Mesendoderm (in vitro differentiated cells): Measurements from ENCODE around the gene CLDN9.
A peak's percentile ranks its signal among the peaks of the same experiment; 100 is the strongest.

Experiments used
- DNase-seq: peaks from one replicate; pipeline ENCODE4 v3.0.0; 2013
- H2AK5ac ChIP-seq: 2 replicates; pipeline ENCODE4 v1.6.1; 2013; ENCODE audit warnings: low read length, inconsistent platforms
- H2BK120ac ChIP-seq: 2 replicates; pipeline ENCODE4 v1.6.1; 2013; ENCODE audit warnings: low read depth, mild to moderate bottlenecking, low read length, moderate library complexity, mixed read lengths
- H2BK15ac ChIP-seq: replicated peaks from 2 replicates; pipeline ENCODE4 v1.6.1; 2013; ENCODE audit warnings: low read depth, mild to moderate bottlenecking, moderate library complexity
- H2BK5ac ChIP-seq: 2 replicates; pipeline ENCODE4 v1.6.1; 2013; ENCODE audit warnings: low read length, inconsistent platforms
- H3K18ac ChIP-seq: 2 replicates; pipeline ENCODE4 v1.6.1; 2013; ENCODE audit warnings: mild to moderate bottlenecking, low read length, mixed read lengths
- H3K23ac ChIP-seq: one replicate; pipeline ENCODE4 v1.6.1; 2013; ENCODE audit warnings: low read length
- H3K27ac ChIP-seq: 2 replicates; pipeline ENCODE4 v1.5.1; 2013; ENCODE audit warnings: low read depth, mild to moderate bottlenecking, inconsistent platforms, low read length, moderate library complexity
- H3K27me3 ChIP-seq: 2 replicates; pipeline ENCODE4 v1.6.1; 2013; ENCODE audit warnings: low read length, control low read depth, mild to moderate bottlenecking, inconsistent platforms; ENCODE audit not compliant: insufficient read depth, poor library complexity
- H3K36me3 ChIP-seq: 2 replicates; pipeline ENCODE4 v1.6.1; 2013; ENCODE audit warnings: low read length, inconsistent platforms; ENCODE audit not compliant: control insufficient read depth, insufficient read depth
- H3K4ac ChIP-seq: one replicate; pipeline ENCODE4 v1.6.1; 2013; ENCODE audit warnings: low read depth, mild to moderate bottlenecking, low read length, moderate library complexity
- H3K4me1 ChIP-seq: 2 replicates; pipeline ENCODE4 v1.6.1; 2013; ENCODE audit warnings: low read depth, low read length, inconsistent platforms; ENCODE audit not compliant: control insufficient read depth
- H3K4me2 ChIP-seq: 2 replicates; pipeline ENCODE4 v1.6.1; 2013; ENCODE audit warnings: low read length
- H3K4me3 ChIP-seq: 2 replicates; pipeline ENCODE4 v1.5.1; 2013; ENCODE audit warnings: mild to moderate bottlenecking, low read length
- H3K56ac ChIP-seq: one replicate; pipeline ENCODE4 v1.6.1; 2013; ENCODE audit warnings: low read length
- H3K79me1 ChIP-seq: 2 replicates; pipeline ENCODE4 v1.6.1; 2013; ENCODE audit warnings: low read length, inconsistent platforms
- H3K79me2 ChIP-seq: 2 replicates; pipeline ENCODE4 v1.6.1; 2013; ENCODE audit warnings: mild to moderate bottlenecking, low read length; ENCODE audit not compliant: control insufficient read depth, insufficient read depth
- H3K9ac ChIP-seq: 2 replicates; pipeline ENCODE4 v1.6.1; 2013; ENCODE audit warnings: low read length, inconsistent platforms
- H4K5ac ChIP-seq: one replicate; pipeline ENCODE4 v1.6.1; 2013; ENCODE audit warnings: low read length
- H4K8ac ChIP-seq: one replicate; pipeline ENCODE4 v1.6.1; 2013; ENCODE audit warnings: low read depth, mild to moderate bottlenecking, control low read depth, low read length, moderate library complexity
- WGBS: extraction: QIAGEN DNeasy Blood & Tissue Kit; methylation state at CpG from one replicate; pipeline ENCODE4 v1.1.7; 2013; ENCODE audit warnings: low lambda C conversion rate, missing lambda C conversion rate; ENCODE audit not compliant: insufficient coverage; ENCODE audit errors: extremely low coverage; 5-methylcytosine and 5-hydroxymethylcytosine counted together

Gene CLDN9

DNA sequence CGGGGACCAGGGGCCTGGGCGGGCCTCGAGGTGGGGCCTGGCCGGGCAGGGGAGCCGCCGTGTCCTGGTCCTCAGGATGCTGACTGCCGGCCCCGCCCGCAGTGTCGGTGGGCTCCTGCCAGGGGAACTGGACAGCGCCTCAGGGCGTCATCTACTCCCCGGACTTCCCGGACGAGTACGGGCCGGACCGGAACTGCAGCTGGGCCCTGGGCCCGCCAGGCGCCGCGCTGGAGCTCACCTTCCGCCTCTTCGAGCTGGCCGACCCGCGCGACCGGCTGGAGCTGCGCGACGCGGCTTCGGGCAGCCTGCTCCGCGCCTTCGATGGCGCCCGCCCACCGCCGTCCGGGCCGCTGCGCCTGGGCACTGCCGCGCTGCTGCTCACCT is 45.9 kb upstream of the CLDN9 start:
- Histone ChIP-seq H4K5ac (no peak overlapping the region), H3K79me1 (peaks cover 4% of the 10 kb centered on the region), H3K4me1 (no peaks in the 10 kb centered on the region), H3K18ac (no peak overlapping the region), H3K4ac (no peak overlapping the region), H2BK120ac (no peak overlapping the region), H3K36me3 (no peaks in the 10 kb centered on the region), H3K56ac (no peak overlapping the region), H3K4me2 (no peak overlapping the region), H3K27ac (no peak overlapping the region), H2BK5ac (no peak overlapping the region), H3K27me3 (no peaks in the 10 kb centered on the region), H3K23ac (no peak overlapping the region), H3K79me2 (peaks cover 4% of the 10 kb centered on the region), H4K8ac (no peak overlapping the region), H2BK15ac (no peak overlapping the region), H3K4me3 (no peak overlapping the region), H2AK5ac (no peak overlapping the region), H3K9ac (no peak overlapping the region)
- DNase-seq = no peak
- no CpG with 5 or more reads among the region's 46 CpGs for WGBS

DNA sequence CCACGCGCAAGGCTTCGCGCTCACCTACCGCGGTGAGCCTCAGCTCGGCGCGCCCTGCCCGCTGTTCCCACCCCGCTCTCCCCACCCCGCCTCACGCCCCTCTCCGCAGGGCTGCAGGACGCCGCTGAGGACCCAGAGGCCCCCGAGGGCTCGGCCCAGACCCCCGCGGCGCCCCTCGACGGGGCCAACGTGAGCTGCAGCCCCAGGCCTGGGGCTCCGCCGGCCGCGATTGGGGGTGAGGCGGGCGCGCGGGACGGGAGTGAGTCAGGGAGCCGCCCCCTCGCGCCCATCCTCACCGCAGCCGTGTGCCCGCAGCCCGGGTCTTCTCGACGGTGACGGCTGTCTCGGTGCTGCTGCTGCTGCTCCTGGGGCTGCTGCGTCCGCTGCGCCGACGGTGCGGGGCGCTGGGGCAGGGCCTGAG is 45.5 kb upstream of the CLDN9 start:
- no peak overlapping the region for H3K9ac ChIP-seq
- H3K4me3 ChIP-seq = no peak overlapping the region
- no peaks in the 10 kb centered on the region for H3K4me1 ChIP-seq
- H3K27me3 ChIP-seq = no peaks in the 10 kb centered on the region
- H4K8ac ChIP-seq = no peak overlapping the region
- H3K56ac ChIP-seq = no peak overlapping the region
- DNase-seq = no peak
- no peak overlapping the region for H3K4me2 ChIP-seq
- H3K79me1 ChIP-seq = peaks cover 4% of the 10 kb centered on the region
- WGBS = no CpG with 5 or more reads among the region's 51 CpGs
- H2AK5ac ChIP-seq = no peak overlapping the region
- H3K36me3 ChIP-seq = peaks cover 2% of the 10 kb centered on the region
- no peak overlapping the region for H4K5ac ChIP-seq
- no peak overlapping the region for H3K23ac ChIP-seq
- H3K79me2 ChIP-seq = peaks cover 4% of the 10 kb centered on the region
- H2BK5ac ChIP-seq = no peak overlapping the region
- no peak overlapping the region for H3K18ac ChIP-seq
- no peak overlapping the region for H3K27ac ChIP-seq
- H2BK15ac ChIP-seq = no peak overlapping the region
- no peak overlapping the region for H3K4ac ChIP-seq
- H2BK120ac ChIP-seq = no peak overlapping the region

DNA sequence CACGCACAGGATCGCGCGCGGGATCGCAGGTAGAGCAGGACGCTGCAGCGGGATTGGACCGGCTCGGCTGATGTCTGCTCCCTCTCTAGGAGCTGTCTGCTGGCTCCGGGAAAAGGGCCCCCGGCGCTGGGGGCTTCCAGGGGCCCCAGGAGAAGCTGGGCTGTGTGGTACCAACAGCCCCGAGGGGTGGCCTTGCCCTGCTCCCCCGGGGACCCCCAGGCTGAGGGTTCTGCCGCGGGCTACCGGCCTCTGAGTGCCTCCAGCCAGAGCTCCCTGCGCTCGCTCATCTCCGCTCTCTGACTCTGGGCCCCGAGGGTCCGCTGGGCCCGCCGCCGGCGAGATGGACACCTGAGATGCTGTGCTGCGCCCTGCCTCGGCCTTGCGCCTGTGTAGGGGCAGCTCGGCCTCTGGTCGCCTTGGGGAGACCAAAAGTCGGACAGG is 45.0 kb upstream of the CLDN9 start:
- Histone ChIP-seq H3K27me3 (no peaks in the 10 kb centered on the region), H3K4ac (no peak overlapping the region), H4K5ac (no peak overlapping the region), H3K79me2 (peaks cover 4% of the 10 kb centered on the region), H3K4me1 (no peaks in the 10 kb centered on the region), H3K4me2 (no peak overlapping the region), H2AK5ac (no peak overlapping the region), H2BK15ac (no peak overlapping the region), H2BK120ac (no peak overlapping the region), H3K9ac (no peak overlapping the region), H3K27ac (no peak overlapping the region), H3K23ac (no peak overlapping the region), H3K4me3 (no peak overlapping the region), H4K8ac (no peak overlapping the region), H3K36me3 (peaks cover 2% of the 10 kb centered on the region), H3K79me1 (peaks cover 4% of the 10 kb centered on the region), H3K56ac (no peak overlapping the region), H3K18ac (no peak overlapping the region), H2BK5ac (no peak overlapping the region)
- no CpG with 5 or more reads among the region's 33 CpGs for WGBS
- DNase-seq = no peak

DNA sequence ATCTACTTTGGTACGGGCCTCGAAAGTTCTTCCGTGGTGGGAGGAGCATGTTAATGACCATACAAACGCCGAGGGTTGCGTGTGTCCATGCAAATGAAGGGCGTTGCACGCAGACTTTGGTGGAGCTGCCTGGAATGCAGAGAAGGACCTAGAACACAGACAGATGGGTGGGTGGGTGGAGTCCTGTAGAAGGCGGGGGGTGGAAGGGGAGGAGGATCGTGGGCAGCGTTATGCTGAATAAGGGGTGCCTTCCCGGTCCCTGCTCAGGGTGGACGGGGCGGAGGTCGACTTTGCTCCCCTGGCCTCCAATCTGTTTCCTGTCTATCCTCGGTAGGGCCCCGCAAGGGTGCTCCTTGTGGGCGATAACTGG is 44.4 kb upstream of the CLDN9 start:
- WGBS = no CpG with 5 or more reads among the region's 18 CpGs
- no peak overlapping the region for H3K4me3 ChIP-seq

DNA sequence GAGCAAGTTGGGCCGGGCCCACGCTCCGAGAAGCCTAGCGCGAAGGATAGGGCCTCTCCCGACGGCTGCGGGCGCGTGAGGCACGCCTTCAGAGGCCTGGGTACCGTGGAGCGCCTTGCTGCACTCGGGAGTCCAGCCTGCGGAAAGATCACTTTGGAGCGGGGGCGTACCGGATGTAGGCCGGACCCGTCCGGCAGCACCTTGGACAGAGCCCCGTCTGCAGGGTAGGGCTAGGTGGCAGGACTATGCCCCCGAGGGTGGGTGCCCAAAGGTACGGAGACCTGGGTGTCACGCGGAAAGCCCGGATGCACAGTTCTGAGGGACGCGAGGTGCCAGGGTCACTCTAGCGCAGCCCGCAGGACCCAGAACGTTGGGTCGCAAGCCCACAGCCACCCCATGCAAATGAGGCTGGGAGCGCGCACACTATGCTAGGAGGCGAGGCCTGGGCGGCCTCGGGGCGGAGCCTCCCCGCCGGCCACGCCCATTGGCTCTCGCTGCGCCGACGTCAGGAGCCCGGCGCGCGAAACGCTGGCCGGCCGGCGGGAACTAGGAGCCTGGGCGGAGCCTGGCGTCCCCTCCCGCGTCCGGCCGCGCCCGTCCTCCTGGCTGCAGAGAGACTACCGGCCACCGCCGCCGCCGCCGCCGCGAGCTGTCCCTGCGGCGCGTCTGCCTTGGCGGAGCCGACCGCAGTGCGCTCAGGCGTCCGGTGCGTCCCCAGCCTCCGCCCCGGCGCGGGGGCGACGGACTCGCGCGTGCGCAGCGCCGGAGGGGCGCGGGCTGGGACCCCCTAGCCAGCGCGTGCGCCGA is 43.8 kb upstream of the CLDN9 start, which contains the start of gene PAQR4:
Gene PAQR4 (plus strand): TSS at position 611 of the 807 bp plus-strand sequence. CDS start 327 bp downstream, outside the sequence.
- peak within 1 kb of the TSS; percentile 44 for H3K27ac ChIP-seq
- peak within 1 kb of the TSS; percentile 96 for H3K56ac ChIP-seq
- peak within 1 kb of the TSS; percentile 35 for H3K18ac ChIP-seq
- H3K4me1 ChIP-seq = no peaks in the 10 kb centered on the region
- no peak within 1 kb of the TSS for H2AK5ac ChIP-seq
- H3K79me2 ChIP-seq = peaks cover 4% of the 10 kb centered on the region
- H4K8ac ChIP-seq = no peak within 1 kb of the TSS
- peak within 1 kb of the TSS; percentile 76 for H3K4me3 ChIP-seq
- WGBS = no CpG with 5 or more reads among the region's 98 CpGs
- peaks cover 4% of the 10 kb centered on the region for H3K36me3 ChIP-seq
- H2BK120ac ChIP-seq = no peak within 1 kb of the TSS
- no peak within 1 kb of the TSS for H4K5ac ChIP-seq
- H3K9ac ChIP-seq = peak within 1 kb of the TSS; percentile 92
- H3K4me2 ChIP-seq = peak within 1 kb of the TSS; percentile 88
- peak within 1 kb of the TSS; percentile 89 for H3K23ac ChIP-seq
- H3K79me1 ChIP-seq = peaks cover 4% of the 10 kb centered on the region
- no peak within 1 kb of the TSS for H2BK15ac ChIP-seq
- peak within 1 kb of the TSS; percentile 40 for H3K4ac ChIP-seq
- H2BK5ac ChIP-seq = no peak within 1 kb of the TSS
- DNase-seq = peak; percentile 94
- no peaks in the 10 kb centered on the region for H3K27me3 ChIP-seq

More for the DNA sequence above, 44.4 kb upstream of the CLDN9 start:
- peak overlapping the region; percentile 60 for H3K9ac ChIP-seq
- no peak overlapping the region for H2AK5ac ChIP-seq
- H3K27ac ChIP-seq = no peak overlapping the region
- no peak overlapping the region for H2BK15ac ChIP-seq
- H2BK5ac ChIP-seq = no peak overlapping the region
- peaks cover 2% of the 10 kb centered on the region for H3K36me3 ChIP-seq
- no peak overlapping the region for H3K4ac ChIP-seq
- peaks cover 4% of the 10 kb centered on the region for H3K79me1 ChIP-seq
- H3K4me1 ChIP-seq = no peaks in the 10 kb centered on the region
- H3K27me3 ChIP-seq = no peaks in the 10 kb centered on the region
- no peak overlapping the region for H4K5ac ChIP-seq
- H3K18ac ChIP-seq = no peak overlapping the region
- peaks cover 4% of the 10 kb centered on the region for H3K79me2 ChIP-seq
- H3K4me2 ChIP-seq = peak overlapping the region; percentile 88
- H3K23ac ChIP-seq = no peak overlapping the region
- no peak overlapping the region for H2BK120ac ChIP-seq
- no peak for DNase-seq
- peak overlapping the region; percentile 56 for H3K56ac ChIP-seq
- no peak overlapping the region for H4K8ac ChIP-seq
